ENCODE results near the gene DOCK10. TPM values are rescaled to one million over a fixed set of nuclear protein-coding genes. Genes with fewer than 3 reads are reported as not detected.

The DOCK10 gene
- total RNA-seq, 2 donors from 2014 or later = 2.0 to 3.4 TPM

Small RNA genes lying within 50 kb of the gene (microRNA-seq; reads per million reads assigned to microRNA genes)
- 0 reads per million in 2 donors for gene MIR4439 (ENCODE audit: borderline number of aligned reads in 2 of 2, borderline replicate concordance in 2 of 2)

Small RNA genes lying within 50 kb of the gene (small RNA-seq; reads per million reads assigned to genes)
- gene MIR4439 = not detected
